SK-N-SH treated with all-trans-retinoic acid at 6 μM for 48 hours (cell line): ENCODE results near the gene ANXA11.

Experiments
- ARNTL ChIP-seq: fragments of 450-650 bp; formaldehyde crosslinking; IDR thresholded peaks from 2 replicates; pipeline ENCODE4 v1.5.0; 2020; ENCODE audit warnings: low read depth, mild to moderate bottlenecking, moderate library complexity, borderline replicate concordance
- ESRRG ChIP-seq: fragments of 250-450 bp; sonication (Bioruptor Pico); IDR thresholded peaks from 2 replicates; pipeline ENCODE4 v1.6.1; 2021; ENCODE audit warnings: mild to moderate bottlenecking
- GLIS3 ChIP-seq: fragments of 250-450 bp; sonication (Bioruptor Pico); IDR thresholded peaks from 2 replicates; pipeline ENCODE4 v1.5.0; 2020; ENCODE audit warnings: mild to moderate bottlenecking, moderate library complexity
- PPARA ChIP-seq: fragments of 250-450 bp; sonication (Bioruptor Pico); IDR thresholded peaks from 2 replicates; pipeline ENCODE4 v1.5.0; 2020; ENCODE audit warnings: mild to moderate bottlenecking, borderline replicate concordance
- SNAI2 ChIP-seq: fragments of 250-450 bp; sonication (Bioruptor Pico); IDR thresholded peaks from 2 replicates; pipeline ENCODE4 v1.5.0; 2020; ENCODE audit warnings: mild to moderate bottlenecking, moderate library complexity
- TOX ChIP-seq: fragments of 250-450 bp; sonication (Bioruptor Pico); IDR thresholded peaks from 2 replicates; pipeline ENCODE4 v1.8.0; 2021; ENCODE audit warnings: mild to moderate bottlenecking, moderate library complexity, borderline replicate concordance
- ZFP30 ChIP-seq: fragments of 450-650 bp; formaldehyde crosslinking; IDR thresholded peaks from 2 replicates; pipeline ENCODE4 v1.5.0; 2022; ENCODE audit warnings: mild to moderate bottlenecking, moderate library complexity

GRCh38 chr10:80195046-80195574 is 10.2 kb downstream of the ANXA11 start:
- no peak for TF ChIP-seq GLIS3 (CRISPR knock-in tag)
- TF ChIP-seq TOX (CRISPR knock-in tag) = no peak
- no peak for TF ChIP-seq ARNTL
- TF ChIP-seq ZFP30 = no peak
- no peak for TF ChIP-seq SNAI2 (CRISPR knock-in tag)
- TF ChIP-seq PPARA (CRISPR knock-in tag) = no peak
- TF ChIP-seq ESRRG = no peak
